NCI-H1417 (cell line): ENCODE measurements around the gene RPLP2.
A peak's percentile ranks its signal among the peaks of the same experiment; 100 is the strongest.

ENCODE experiments used
- DNase-seq, 3 experiments: peaks; one replicate each; lab custom pipeline; 2025; lab: John Stamatoyannopoulos, UW

RPLP2 gene

GRCh38 chr11:803770-804598 lies 5.8 kb upstream of the RPLP2 start:
- DNase-seq: peak; percentile 62 to 72 (median 71)

GRCh38 chr11:804599-804964 lies 5.2 kb upstream of the RPLP2 start:
- peak; percentile 56 to 64 (median 62) for DNase-seq

GRCh38 chr11:808427-809286 lies 1.1 kb upstream of the RPLP2 start:
- no peak for DNase-seq

DNA sequence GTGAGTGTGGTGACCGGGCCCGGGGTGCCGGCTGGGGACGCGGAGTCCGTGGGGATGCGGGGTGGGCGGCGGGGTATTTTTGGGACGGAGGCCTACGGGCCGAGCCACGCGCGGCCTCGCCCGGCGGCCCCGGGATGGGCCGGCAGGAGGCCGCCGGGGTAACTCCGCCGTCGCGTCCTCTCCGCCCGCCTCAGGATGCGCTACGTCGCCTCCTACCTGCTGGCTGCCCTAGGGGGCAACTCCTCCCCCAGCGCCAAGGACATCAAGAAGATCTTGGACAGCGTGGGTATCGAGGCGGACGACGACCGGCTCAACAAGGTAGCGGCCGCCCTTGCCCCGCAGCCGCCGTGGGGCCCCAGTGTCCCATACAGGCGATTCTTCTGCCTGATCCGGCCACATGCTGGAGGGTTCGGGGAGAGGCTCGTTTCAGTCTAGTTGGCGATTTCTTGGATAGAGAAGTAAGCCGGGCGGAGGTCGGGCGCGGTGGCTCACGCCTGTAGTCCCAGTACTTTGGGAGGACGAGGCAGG lies 337 bp downstream of the RPLP2 start:
- peak in 1 of 3 experiments; percentile 63 for DNase-seq

DNA sequence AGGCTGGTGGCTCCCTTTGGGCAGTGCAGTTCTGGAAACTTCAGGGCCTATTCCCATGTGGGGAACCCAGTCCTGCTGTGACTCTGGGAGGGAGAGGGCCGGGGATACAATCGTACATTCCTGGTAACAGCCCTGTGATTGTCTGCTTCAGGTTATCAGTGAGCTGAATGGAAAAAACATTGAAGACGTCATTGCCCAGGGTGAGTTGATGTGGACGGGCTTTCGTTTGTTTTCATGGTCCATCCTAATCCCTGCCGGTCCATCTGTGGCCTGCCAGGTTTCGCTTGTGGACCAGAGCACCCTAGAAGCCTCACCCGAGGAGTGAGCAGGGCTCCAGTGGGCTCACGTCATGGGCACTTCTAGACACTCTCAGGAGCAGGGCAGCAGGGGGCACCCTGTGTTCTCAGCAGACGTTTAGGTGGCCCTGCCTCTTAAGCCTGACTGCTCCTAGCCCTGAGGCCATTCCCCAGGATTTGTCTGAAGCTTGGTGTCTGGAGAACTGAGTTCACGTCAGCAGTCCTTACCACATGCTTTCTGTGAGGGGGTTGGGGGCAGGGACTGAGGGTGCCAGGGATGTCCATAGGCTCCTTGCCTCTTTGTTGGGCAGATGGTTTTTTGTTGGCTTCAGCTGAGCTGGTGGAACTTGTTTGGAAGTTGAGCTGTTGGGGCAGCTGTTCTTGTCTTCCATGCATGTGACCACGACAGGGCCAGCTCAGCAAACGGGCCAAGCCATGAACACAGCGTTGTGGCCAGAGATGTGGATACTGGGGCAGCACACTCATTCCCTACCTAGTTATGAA lies 1.9 kb downstream of the RPLP2 start:
- DNase-seq: no peak

- DNase-seq: no peak
These were observed 2.6 kb downstream of the RPLP2 start for GRCh38 chr11:812390-812789.

GRCh38 chr11:813072-813455 lies 3.3 kb downstream of the RPLP2 start:
- no peak for DNase-seq

GRCh38 chr11:813456-814096 lies 3.8 kb downstream of the RPLP2 start:
- no peak for DNase-seq

DNA sequence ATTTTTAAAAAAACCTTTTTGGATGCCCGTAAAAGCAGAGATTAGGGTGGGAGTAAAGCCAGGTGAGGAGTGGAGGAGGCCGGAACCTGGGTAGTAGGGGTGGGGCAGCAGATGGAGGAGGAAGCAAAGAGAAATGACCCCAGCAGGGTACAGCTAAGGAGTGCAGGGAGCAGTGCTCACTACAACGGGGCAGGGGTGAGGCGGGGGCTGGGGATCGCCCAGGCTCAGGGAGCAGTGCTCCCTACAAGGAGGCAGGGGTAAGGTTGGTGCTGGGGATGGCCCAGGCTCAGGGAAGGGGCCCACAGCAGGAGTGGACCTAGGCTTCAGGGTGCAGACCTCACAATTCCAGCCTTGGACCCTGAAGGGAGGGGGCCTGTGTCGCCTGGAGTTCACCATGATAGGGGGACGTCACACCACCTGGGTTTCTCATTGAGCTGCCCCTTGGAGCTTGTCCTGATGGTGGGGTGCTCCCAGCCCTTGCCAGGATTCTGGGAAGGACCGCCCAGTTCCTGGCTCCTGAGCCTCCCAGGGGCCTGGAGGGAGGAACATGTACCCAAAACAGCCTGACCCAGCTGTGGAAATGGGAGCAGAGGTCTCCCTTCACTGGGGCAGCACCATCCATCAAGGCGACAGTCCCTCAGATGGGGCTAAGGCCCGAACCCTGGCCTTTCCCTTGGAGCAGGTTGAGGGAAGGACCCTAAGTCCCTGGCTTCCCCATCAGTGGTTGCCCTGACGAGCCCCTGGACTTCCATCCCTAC lies 6.1 kb downstream of the RPLP2 start:
- no peak for DNase-seq

DNA sequence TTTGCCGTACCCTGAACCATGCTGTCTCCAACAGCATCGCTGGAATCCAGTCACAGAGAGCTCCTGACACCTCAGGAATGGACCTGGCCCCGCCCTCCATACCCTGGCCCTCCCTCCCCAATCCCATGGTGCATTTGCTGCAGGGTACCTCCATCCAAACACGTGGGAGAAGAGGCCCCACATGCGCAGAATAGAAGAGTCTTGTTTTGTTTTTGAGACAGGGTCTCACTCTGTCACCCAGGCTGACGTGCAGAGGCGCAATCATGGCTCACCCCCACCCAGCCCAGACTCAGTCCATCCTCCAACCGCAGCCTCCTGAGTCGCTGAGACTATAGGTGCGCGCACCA lies 6.6 kb downstream of the RPLP2 start:
- DNase-seq: no peak

- DNase-seq: no peak
These were observed 8.8 kb downstream of the RPLP2 start, which contains the start of gene PNPLA2 for GRCh38 chr11:818396-819128. PNPLA2 (plus strand) TSS chr11:818914; CDS start chr11:819719, 805 bp downstream.

GRCh38 chr11:819129-819931 lies 9.6 kb downstream of the RPLP2 start:
- peak; percentile 91 to 97 (median 91) for DNase-seq

DNA sequence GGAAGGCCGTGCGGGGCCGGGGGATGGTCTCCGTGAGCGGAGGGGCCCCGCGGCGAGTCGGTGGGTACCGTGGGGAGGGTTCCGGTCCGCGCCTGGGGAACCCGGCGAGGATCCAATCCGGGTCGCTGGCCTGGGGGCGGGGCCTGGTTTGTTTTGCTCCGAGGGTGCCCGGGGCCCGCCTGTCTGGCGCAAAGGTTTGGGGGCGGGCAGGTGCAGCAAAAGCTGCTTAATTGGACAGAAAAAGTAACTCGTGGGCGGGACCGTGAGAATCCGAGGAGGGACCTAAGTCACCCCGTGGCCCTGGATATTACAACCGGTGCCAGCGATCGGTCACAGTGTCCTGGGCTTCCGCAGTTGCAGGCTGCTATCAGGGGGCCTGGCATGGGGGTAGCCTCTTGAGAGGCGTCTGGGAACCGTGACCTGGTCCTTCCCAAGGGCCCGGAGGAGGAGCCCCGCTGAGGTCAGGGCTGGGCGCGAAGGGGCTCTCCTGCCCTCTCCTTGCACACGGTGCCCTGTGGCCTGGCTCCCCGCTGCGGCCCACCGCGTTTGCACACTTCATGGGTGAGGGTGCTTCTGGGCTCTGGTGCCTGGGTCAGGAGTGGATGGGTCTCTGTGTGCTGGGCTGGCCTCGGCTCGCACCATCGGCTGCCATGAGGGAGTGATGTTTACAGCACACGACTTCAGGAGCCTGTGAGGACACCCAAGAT lies 10.3 kb downstream of the RPLP2 start:
- peak; percentile 76 to 86 (median 82) for DNase-seq

- DNase-seq: no peak
These were observed 11.1 kb downstream of the RPLP2 start for GRCh38 chr11:820655-821511.

DNA sequence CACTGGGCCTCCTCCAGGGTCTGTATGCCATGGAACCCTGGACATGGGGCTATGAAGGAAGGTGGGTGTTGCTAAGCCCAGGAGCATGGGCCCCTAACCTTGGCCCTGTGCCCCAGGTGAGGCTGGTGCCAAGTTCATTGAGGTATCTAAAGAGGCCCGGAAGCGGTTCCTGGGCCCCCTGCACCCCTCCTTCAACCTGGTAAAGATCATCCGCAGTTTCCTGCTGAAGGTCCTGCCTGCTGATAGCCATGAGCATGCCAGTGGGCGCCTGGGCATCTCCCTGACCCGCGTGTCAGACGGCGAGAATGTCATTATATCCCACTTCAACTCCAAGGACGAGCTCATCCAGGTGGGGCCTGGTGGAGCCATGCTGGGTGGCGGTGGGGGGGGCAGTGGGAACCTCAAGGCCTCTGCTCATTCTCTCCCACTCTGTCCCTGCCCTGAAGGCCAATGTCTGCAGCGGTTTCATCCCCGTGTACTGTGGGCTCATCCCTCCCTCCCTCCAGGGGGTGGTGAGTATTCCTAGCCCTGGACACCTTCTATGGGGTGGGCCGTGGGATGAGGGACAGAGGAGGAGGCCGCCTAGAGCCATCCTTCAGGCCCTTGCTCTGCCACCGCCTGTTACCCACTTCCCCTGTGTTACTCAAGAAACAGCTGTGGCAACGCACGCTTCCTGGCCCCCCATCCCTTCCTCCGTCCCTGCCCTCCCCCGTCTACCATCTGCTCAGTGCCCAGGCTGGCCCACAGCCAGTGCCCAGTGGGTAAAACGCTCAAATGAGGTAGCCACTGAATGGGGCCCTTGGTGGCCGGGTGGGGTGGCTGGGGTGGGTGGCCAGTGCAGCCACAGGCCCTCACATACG lies 12.0 kb downstream of the RPLP2 start:
- no peak for DNase-seq

- peak in 2 of 3 experiments; percentile 47 to 56 for DNase-seq
These were observed 13.9 kb downstream of the RPLP2 start for GRCh38 chr11:823441-824291.
